ENCODE data around the gene FAM168A. TPM values are rescaled to one million over a fixed set of nuclear protein-coding genes. Genes with fewer than 3 reads are reported as not detected.

The FAM168A gene
- total and polyA plus RNA-seq, 2 of the 8 experiments (the other 6 are each of a cell fraction or from before 2014, with no cell fraction given): 17.1 to 21.6 TPM

GRCh38 chr11:73461335-73461840, 136.5 kb downstream of the FAM168A start (continued):
- TF ChIP-seq BACH1 (IDR thresholded peaks at IDR 0.05; ENCODE audit: low read length) (no peak), CHD1 (IDR thresholded peaks at IDR 0.05; ENCODE audit: low read depth, low read length) (no peak), E2F6 (IDR thresholded peaks at IDR 0.05) (no peak), SIX5 (IDR thresholded peaks at IDR 0.05; ENCODE audit: low read depth, low read length) (no peak), TBP (IDR thresholded peaks at IDR 0.05; ENCODE audit: low read depth, low read length) (no peak), HDAC2 (IDR thresholded peaks at IDR 0.05; ENCODE audit: borderline replicate concordance in 1 of 2, low read depth in 2 of 2, low read length in 2 of 2) (no peak), NANOG (IDR thresholded peaks at IDR 0.05; ENCODE audit: insufficient read depth, low read depth, low read length, poor library complexity, severe bottlenecking) (no peak)

Data from H1 (cell line).